ENCODE measurements around the gene HMCN1.

- TF ChIP-seq CTCF (IDR thresholded peaks at IDR 0.05; ENCODE audit: low read depth, low read length, poor library complexity, severe bottlenecking) = no peak
- no peak for TF ChIP-seq EZH2phosphoT487 (IDR thresholded peaks at IDR 0.05; ENCODE audit: borderline replicate concordance, low read length)
Measured at GRCh38 chr1:185808631-185809030, 74.4 kb downstream of the HMCN1 start.

Measured in DOHH2 (cell line).